HepG2 (cell line): ENCODE data around the gene STK38L. TPM values are rescaled to one million over a fixed set of nuclear protein-coding genes. Genes with fewer than 3 reads are reported as not detected.

Experiments used
- CBX5 ChIP-seq: sonication (generic); formaldehyde crosslinking; IDR thresholded peaks from 2 replicates; pipeline ENCODE4 v1.4.0; 2020; ENCODE audit warnings: missing genetic modification reagents, borderline replicate concordance
- KMT2B ChIP-seq: IDR thresholded peaks from 2 replicates; pipeline ENCODE4 v1.6.1; 2016; ENCODE audit warnings: missing genetic modification reagents, missing compliant biosample characterization
- MAF1 ChIP-seq: sonication (generic); formaldehyde crosslinking; IDR thresholded peaks from 2 replicates; pipeline ENCODE4 v1.5.0; 2020; ENCODE audit warnings: missing genetic modification reagents, borderline replicate concordance
- NBN ChIP-seq: fragments of 450-650 bp; conservative IDR thresholded peaks from 2 replicates; pipeline ENCODE4 v1.6.1; 2017
- NCOA1 ChIP-seq: sonication (generic); formaldehyde crosslinking; IDR thresholded peaks from 2 replicates; pipeline ENCODE4 v1.9.0; 2021; ENCODE audit warnings: missing genetic modification reagents
- NFRKB ChIP-seq: fragments of 450-650 bp; IDR thresholded peaks from 2 replicates; pipeline ENCODE4 v1.6.1; 2017
- PITX1 ChIP-seq: sonication (generic); formaldehyde crosslinking; IDR thresholded peaks from 2 replicates; pipeline ENCODE4 v1.5.1; 2020; ENCODE audit warnings: mild to moderate bottlenecking, missing genetic modification reagents
- TOE1 ChIP-seq: sonication (generic); formaldehyde crosslinking; IDR thresholded peaks from 2 replicates; pipeline ENCODE4 v1.4.0; 2020; ENCODE audit warnings: mild to moderate bottlenecking, missing genetic modification reagents
- ZNF34 ChIP-seq: sonication (generic); formaldehyde crosslinking; IDR thresholded peaks from 2 replicates; pipeline ENCODE4 v1.4.0; 2020; ENCODE audit warnings: mild to moderate bottlenecking, missing genetic modification reagents, borderline replicate concordance
- ZNF343 ChIP-seq: sonication (generic); formaldehyde crosslinking; IDR thresholded peaks from 2 replicates; pipeline ENCODE4 v1.4.0; 2020; ENCODE audit warnings: mild to moderate bottlenecking, missing genetic modification reagents
- ZNF44 ChIP-seq: sonication (generic); formaldehyde crosslinking; IDR thresholded peaks from 2 replicates; pipeline ENCODE4 v1.5.1; 2020; ENCODE audit warnings: mild to moderate bottlenecking, missing genetic modification reagents
- ZNF556 ChIP-seq: sonication (generic); formaldehyde crosslinking; IDR thresholded peaks from 2 replicates; pipeline ENCODE4 v1.4.0; 2020; ENCODE audit warnings: mild to moderate bottlenecking, missing genetic modification reagents, borderline replicate concordance
- ZNF563 ChIP-seq: sonication (generic); formaldehyde crosslinking; IDR thresholded peaks from 2 replicates; pipeline ENCODE4 v1.8.0; 2022; ENCODE audit warnings: mild to moderate bottlenecking, moderate library complexity, missing genetic modification reagents
- ZNF569 ChIP-seq: sonication (generic); formaldehyde crosslinking; IDR thresholded peaks from 2 replicates; pipeline ENCODE4 v1.5.0; 2020; ENCODE audit warnings: mild to moderate bottlenecking, missing genetic modification reagents, moderate library complexity, borderline replicate concordance
- ZNF775 ChIP-seq: sonication (generic); formaldehyde crosslinking; IDR thresholded peaks from 2 replicates; pipeline ENCODE4 v1.4.0; 2020; ENCODE audit warnings: missing genetic modification reagents, mild to moderate bottlenecking, moderate library complexity, borderline replicate concordance
- ZSCAN29 ChIP-seq: sonication (generic); formaldehyde crosslinking; conservative IDR thresholded peaks from 2 replicates; pipeline ENCODE4 v1.4.0; 2020; ENCODE audit warnings: mild to moderate bottlenecking, missing genetic modification reagents
- polyA plus RNA-seq, 8 experiments: library from polyadenylated mRNA; depleted of rRNA in 3 of 8; stranded (reverse) in 7 of 8; unstranded in 1 of 8; fragments of >200 nt; fragmentation: Illumina TruSeq in 4 of 8; extraction: Trizol in 4 of 8; gene quantifications; 2 replicates each; pipeline versions ENCODE4 v1.2.1 to v1.2.3, GENCODE V29; 2011 to 2016; ENCODE audit warnings: low read depth in 4 of 8, missing spikeins in 1 of 8, mixed read lengths in 1 of 8; ENCODE audit not compliant: insufficient read depth in 1 of 8
- total RNA-seq, 5 experiments: library from RNA; depleted of rRNA; stranded (reverse); fragments of >200 nt; fragmentation: Illumina TruSeq; extraction: Trizol; gene quantifications; 2 replicates each; pipeline ENCODE4 v1.2.3, GENCODE V29; 2016; ENCODE audit warnings: low read depth in 1 of 5
- TF ChIP-seq, protein P1 (sequence below): sonication (generic); formaldehyde crosslinking; IDR thresholded peaks from 2 replicates; pipeline ENCODE4 v1.4.0; 2020; ENCODE audit warnings: mild to moderate bottlenecking, missing genetic modification reagents
- TF ChIP-seq, protein P2 (sequence below): sonication (generic); formaldehyde crosslinking; IDR thresholded peaks from 2 replicates; pipeline ENCODE4 v1.5.0; 2020; ENCODE audit warnings: missing genetic modification reagents
- TF ChIP-seq, protein P3 (sequence below): sonication (generic); formaldehyde crosslinking; IDR thresholded peaks from 2 replicates; pipeline ENCODE4 v1.8.0; 2022; ENCODE audit warnings: missing genetic modification reagents, mild to moderate bottlenecking, moderate library complexity, borderline replicate concordance
- TF ChIP-seq, protein P4 (sequence below): sonication (generic); formaldehyde crosslinking; IDR thresholded peaks from 2 replicates; pipeline ENCODE4 v1.5.0; 2020; ENCODE audit warnings: missing genetic modification reagents
- TF ChIP-seq, protein P5 (sequence below): sonication (generic); formaldehyde crosslinking; conservative IDR thresholded peaks from 2 replicates; pipeline ENCODE4 v1.4.0; 2020; ENCODE audit warnings: missing genetic modification reagents
- TF ChIP-seq, protein P6 (sequence below): sonication (generic); formaldehyde crosslinking; IDR thresholded peaks from 2 replicates; pipeline ENCODE4 v1.9.0; 2021; ENCODE audit warnings: missing genetic modification reagents, borderline replicate concordance

STK38L gene
- total and polyA plus RNA-seq, 2 of the 13 experiments (the other 11 are each of a cell fraction or from before 2014, with no cell fraction given): 6.1 to 26.4 TPM

DNA sequence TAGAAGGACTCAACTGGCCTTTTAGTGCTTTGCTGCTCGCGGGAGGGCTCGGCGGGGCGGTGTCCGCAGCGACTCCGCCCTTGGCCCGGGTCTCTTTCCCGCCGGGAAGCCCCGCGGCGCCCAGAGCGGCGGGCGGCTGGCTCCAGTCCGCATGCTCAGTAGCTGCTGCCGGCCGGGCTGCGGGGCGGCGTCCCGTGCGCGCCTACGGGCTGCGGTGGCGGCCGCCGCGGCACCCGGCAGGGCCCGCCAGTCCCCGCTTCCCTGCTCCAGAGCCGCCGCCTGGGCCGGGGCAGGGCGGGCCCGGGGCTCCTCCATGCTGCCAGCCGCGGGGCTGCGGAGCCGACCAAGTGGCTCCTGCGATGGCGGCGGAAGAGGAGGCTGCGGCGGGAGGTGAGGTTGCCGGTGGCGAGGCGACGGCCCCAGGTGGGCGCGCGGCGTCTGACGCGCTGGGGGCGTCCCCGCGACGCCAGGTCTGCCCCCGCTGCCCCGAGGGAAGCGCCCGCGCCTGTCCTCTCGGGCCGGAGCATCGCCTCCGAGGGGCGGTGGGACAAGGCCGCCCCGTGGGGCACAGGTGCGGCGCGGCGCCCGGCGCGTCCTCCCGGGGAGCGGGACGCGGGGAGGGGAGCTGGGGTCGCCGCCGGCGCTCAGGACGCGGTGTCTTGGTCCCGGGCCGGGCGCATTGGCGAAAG is 88.8 kb downstream of the STK38L start, which contains the start of gene BMAL2 (continued):
- TF ChIP-seq ZNF556 (CRISPR knock-in tag) (peak; percentile 23; the same call in 1 of the 2 replicates), MAF1 (CRISPR knock-in tag) (no peak), CBX5 (CRISPR knock-in tag) (no peak), NBN (no peak), TOE1 (no peak), ZNF775 (CRISPR knock-in tag) (no peak), ZNF343 (CRISPR knock-in tag) (0 out of 2 replicates have a peak, but pooled peaks have one; percentile 30), NFRKB (no peak), ZNF34 (CRISPR knock-in tag) (no peak), ZNF44 (no peak), ZNF563 (CRISPR knock-in tag) (peak; percentile 79; the same call in 1 of the 2 replicates), NCOA1 (CRISPR knock-in tag) (no peak), ZSCAN29 (CRISPR knock-in tag) (no peak), ZNF569 (CRISPR knock-in tag) (no peak), KMT2B (CRISPR knock-in tag) (peak; percentile 16; the same call in 1 of the 2 replicates), PITX1 (CRISPR knock-in tag) (no peak)
- TF ChIP-seq, protein P1, sequence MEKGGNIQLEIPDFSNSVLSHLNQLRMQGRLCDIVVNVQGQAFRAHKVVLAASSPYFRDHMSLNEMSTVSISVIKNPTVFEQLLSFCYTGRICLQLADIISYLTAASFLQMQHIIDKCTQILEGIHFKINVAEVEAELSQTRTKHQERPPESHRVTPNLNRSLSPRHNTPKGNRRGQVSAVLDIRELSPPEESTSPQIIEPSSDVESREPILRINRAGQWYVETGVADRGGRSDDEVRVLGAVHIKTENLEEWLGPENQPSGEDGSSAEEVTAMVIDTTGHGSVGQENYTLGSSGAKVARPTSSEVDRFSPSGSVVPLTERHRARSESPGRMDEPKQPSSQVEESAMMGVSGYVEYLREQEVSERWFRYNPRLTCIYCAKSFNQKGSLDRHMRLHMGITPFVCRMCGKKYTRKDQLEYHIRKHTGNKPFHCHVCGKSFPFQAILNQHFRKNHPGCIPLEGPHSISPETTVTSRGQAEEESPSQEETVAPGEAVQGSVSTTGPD (CRISPR knock-in tag): no peak
- TF ChIP-seq, protein P2, sequence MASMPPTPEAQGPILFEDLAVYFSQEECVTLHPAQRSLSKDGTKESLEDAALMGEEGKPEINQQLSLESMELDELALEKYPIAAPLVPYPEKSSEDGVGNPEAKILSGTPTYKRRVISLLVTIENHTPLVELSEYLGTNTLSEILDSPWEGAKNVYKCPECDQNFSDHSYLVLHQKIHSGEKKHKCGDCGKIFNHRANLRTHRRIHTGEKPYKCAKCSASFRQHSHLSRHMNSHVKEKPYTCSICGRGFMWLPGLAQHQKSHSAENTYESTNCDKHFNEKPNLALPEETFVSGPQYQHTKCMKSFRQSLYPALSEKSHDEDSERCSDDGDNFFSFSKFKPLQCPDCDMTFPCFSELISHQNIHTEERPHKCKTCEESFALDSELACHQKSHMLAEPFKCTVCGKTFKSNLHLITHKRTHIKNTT: no peak
- TF ChIP-seq, protein P3, sequence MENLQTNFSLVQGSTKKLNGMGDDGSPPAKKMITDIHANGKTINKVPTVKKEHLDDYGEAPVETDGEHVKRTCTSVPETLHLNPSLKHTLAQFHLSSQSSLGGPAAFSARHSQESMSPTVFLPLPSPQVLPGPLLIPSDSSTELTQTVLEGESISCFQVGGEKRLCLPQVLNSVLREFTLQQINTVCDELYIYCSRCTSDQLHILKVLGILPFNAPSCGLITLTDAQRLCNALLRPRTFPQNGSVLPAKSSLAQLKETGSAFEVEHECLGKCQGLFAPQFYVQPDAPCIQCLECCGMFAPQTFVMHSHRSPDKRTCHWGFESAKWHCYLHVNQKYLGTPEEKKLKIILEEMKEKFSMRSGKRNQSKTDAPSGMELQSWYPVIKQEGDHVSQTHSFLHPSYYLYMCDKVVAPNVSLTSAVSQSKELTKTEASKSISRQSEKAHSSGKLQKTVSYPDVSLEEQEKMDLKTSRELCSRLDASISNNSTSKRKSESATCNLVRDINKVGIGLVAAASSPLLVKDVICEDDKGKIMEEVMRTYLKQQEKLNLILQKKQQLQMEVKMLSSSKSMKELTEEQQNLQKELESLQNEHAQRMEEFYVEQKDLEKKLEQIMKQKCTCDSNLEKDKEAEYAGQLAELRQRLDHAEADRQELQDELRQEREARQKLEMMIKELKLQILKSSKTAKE: no peak
- TF ChIP-seq, protein P4, sequence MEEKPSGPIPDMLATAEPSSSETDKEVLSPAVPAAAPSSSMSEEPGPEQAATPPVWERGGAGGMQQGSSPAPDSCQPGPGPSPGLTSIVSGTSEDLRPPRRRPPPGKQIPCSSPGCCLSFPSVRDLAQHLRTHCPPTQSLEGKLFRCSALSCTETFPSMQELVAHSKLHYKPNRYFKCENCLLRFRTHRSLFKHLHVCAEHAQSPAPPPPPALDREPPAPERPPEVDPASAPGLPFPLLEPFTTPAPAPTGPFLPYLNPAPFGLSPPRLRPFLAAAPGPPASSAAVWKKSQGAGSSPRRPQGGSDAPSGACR: no peak
- TF ChIP-seq, protein P5, sequence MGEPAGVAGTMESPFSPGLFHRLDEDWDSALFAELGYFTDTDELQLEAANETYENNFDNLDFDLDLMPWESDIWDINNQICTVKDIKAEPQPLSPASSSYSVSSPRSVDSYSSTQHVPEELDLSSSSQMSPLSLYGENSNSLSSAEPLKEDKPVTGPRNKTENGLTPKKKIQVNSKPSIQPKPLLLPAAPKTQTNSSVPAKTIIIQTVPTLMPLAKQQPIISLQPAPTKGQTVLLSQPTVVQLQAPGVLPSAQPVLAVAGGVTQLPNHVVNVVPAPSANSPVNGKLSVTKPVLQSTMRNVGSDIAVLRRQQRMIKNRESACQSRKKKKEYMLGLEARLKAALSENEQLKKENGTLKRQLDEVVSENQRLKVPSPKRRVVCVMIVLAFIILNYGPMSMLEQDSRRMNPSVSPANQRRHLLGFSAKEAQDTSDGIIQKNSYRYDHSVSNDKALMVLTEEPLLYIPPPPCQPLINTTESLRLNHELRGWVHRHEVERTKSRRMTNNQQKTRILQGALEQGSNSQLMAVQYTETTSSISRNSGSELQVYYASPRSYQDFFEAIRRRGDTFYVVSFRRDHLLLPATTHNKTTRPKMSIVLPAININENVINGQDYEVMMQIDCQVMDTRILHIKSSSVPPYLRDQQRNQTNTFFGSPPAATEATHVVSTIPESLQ: no peak
- TF ChIP-seq, protein P6, sequence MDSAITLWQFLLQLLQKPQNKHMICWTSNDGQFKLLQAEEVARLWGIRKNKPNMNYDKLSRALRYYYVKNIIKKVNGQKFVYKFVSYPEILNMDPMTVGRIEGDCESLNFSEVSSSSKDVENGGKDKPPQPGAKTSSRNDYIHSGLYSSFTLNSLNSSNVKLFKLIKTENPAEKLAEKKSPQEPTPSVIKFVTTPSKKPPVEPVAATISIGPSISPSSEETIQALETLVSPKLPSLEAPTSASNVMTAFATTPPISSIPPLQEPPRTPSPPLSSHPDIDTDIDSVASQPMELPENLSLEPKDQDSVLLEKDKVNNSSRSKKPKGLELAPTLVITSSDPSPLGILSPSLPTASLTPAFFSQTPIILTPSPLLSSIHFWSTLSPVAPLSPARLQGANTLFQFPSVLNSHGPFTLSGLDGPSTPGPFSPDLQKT: no peak
